ENCODE measurements around the gene USP44. TPM values are rescaled to one million over a fixed set of nuclear protein-coding genes. Genes with fewer than 3 reads are reported as not detected.

Gene USP44
- total and polyA plus RNA-seq, 2 of the 8 experiments (the other 6 are each of a cell fraction or from before 2014, with no cell fraction given): 129 to 197 TPM

GRCh38 chr12:95506707-95507523, 44.4 kb downstream of the USP44 start:
- Histone ChIP-seq H2BK15ac (ENCODE audit: low read length) (no peak overlapping the region), H3K9ac (replicated peaks in 1 of 4; ENCODE audit: extremely low read depth in 1 of 4, low read depth in 3 of 4, low read length in 3 of 4) (no peak overlapping the region), H3K36me3 (ENCODE audit: control insufficient read depth in 2 of 4, insufficient read depth in 4 of 4, low read length in 3 of 4) (peaks cover 11 to 61% (median 37%) of the 10 kb centered on the region in 4 experiments; a peak in 7 of 8 replicates), H4K8ac (ENCODE audit: extremely low read depth, insufficient read depth, low read length) (no peak overlapping the region), H3K4me3 (ENCODE audit: extremely low read depth in 1 of 4, insufficient read depth in 2 of 4, low read depth in 3 of 4, low read length in 4 of 4) (no peak overlapping the region), H3K23ac (ENCODE audit: insufficient read length) (no peak overlapping the region), H3K4me1 (replicated peaks in 1 of 4; ENCODE audit: control insufficient read depth in 3 of 4, insufficient read depth in 4 of 4, low read length in 3 of 4) (no peaks in the 10 kb centered on the region), H3K79me1 (ENCODE audit: low read depth, low read length) (peaks cover 3% of the 10 kb centered on the region; the same call in 1 of the 2 replicates), H3K18ac (ENCODE audit: extremely low read depth, low read length) (no peak overlapping the region), H3K79me2 (ENCODE audit: control insufficient read depth in 1 of 2, insufficient read depth in 2 of 2, low read length in 2 of 2) (peaks cover 0 to 6% of the 10 kb centered on the region in 2 experiments; a peak in 1 of 4 replicates), H3K4ac (replicated peaks; ENCODE audit: insufficient read length, low read depth, low read length) (no peak overlapping the region), H3K14ac (ENCODE audit: insufficient read length) (no peak overlapping the region), H3K27me3 (replicated peaks in 1 of 4; ENCODE audit: control insufficient read depth in 3 of 4, extremely low read depth in 1 of 4, insufficient read depth in 3 of 4, low read length in 3 of 4) (no peaks in the 10 kb centered on the region), H2BK5ac (ENCODE audit: low read depth, low read length) (no peak overlapping the region), H3K56ac (replicated peaks; ENCODE audit: insufficient read length, low read depth, low read length) (no peak overlapping the region), H4K5ac (ENCODE audit: insufficient read length, low read depth, low read length) (no peak overlapping the region), H3K23me2 (ENCODE audit: low read depth, low read length) (no peaks in the 10 kb centered on the region), H3K27ac (ENCODE audit: low read depth, low read length) (no peak overlapping the region), H2BK20ac (ENCODE audit: low read length) (no peak overlapping the region), H2BK12ac (ENCODE audit: low read depth, low read length) (no peak overlapping the region), H2AK5ac (ENCODE audit: low read depth, low read length) (no peak overlapping the region), H2AFZ (ENCODE audit: low read length) (no peak overlapping the region), H3K9me3 (ENCODE audit: insufficient read depth in 2 of 2, low read depth in 1 of 2, low read length in 1 of 2) (no peaks in the 10 kb centered on the region), H2BK120ac (replicated peaks; ENCODE audit: low read depth, low read length) (no peak overlapping the region), H3K4me2 (ENCODE audit: insufficient read depth in 1 of 2, low read depth in 2 of 2, low read length in 2 of 2) (no peak overlapping the region), H4K20me1 (replicated peaks in 1 of 2; ENCODE audit: control insufficient read depth in 1 of 2, insufficient read depth in 2 of 2, low read length in 2 of 2) (peaks cover 4% of the 10 kb centered on the region in 2 experiments), H4K91ac (replicated peaks; ENCODE audit: insufficient read length, low read length) (no peak overlapping the region)
- FAIRE-seq (no peak), DNase-seq (ENCODE audit: low read depth in 1 of 2, low spot score in 2 of 2) (no peak)
- TF ChIP-seq HDAC2 (IDR thresholded peaks at IDR 0.05; ENCODE audit: borderline replicate concordance in 1 of 2, low read depth in 2 of 2, low read length in 2 of 2): no peak
- TF ChIP-seq EGR1 (IDR thresholded peaks at IDR 0.05; ENCODE audit: borderline replicate concordance, low read depth, low read length): no peak
- TF ChIP-seq RNF2 (IDR thresholded peaks at IDR 0.05; ENCODE audit: borderline replicate concordance, low read depth, low read length, missing control alignments, poor library complexity, severe bottlenecking): no peak
- TF ChIP-seq SP1 (IDR thresholded peaks at IDR 0.05; ENCODE audit: low read depth, low read length): no peak
- TF ChIP-seq RFX5 (IDR thresholded peaks at IDR 0.05; ENCODE audit: borderline replicate concordance, low read depth, low read length): no peak
- TF ChIP-seq EP300 (IDR thresholded peaks at IDR 0.05; ENCODE audit: borderline replicate concordance in 1 of 2, low read depth in 2 of 2, low read length in 2 of 2): no peak
- TF ChIP-seq GTF2F1 (IDR thresholded peaks at IDR 0.05; ENCODE audit: borderline replicate concordance, low read depth, low read length): no peak
- TF ChIP-seq JUND (IDR thresholded peaks at IDR 0.05; ENCODE audit: low read length): no peak
- POLR2A ChIA-PET (ENCODE audit: partially characterized antibody): interaction anchor here (0.8 to 1.3 kb wide), 3 partner anchors 8 to 16 kb away, joined by 3 to 5 read pairs (median 3); no protein-coding TSS in a partner anchor
- 94% methylated on average over 10 of the region's 10 CpGs; no CpG with 5 or more reads in 1 of the 2 experiments for WGBS, 2 experiments (ENCODE audit: extremely low coverage in 1 of 2, insufficient coverage in 1 of 2, insufficient read length in 1 of 2, insufficient replicate concordance in 2 of 2, low coverage in 1 of 2, low lambda C conversion rate in 2 of 2, missing lambda C conversion rate in 1 of 2)
- CTCF ChIA-PET (ENCODE audit: partially characterized antibody): interaction anchor here (0.8 kb wide), 1 partner anchor 22 kb away, joined by 3 read pairs; no protein-coding TSS in a partner anchor
